ENCODE measurements around the gene TMEM183A.
"Not testable (repeated sequence)": the region's sequence is repeated elsewhere in the genome, so short reads cannot be mapped to it uniquely, and the experiment has no call there.

Gene TMEM183A

GRCh38 chr1:203017692-203018091 lies 10.5 kb downstream of the TMEM183A start:
- no CpG with 5 or more reads among the region's 6 CpGs for WGBS, 2 donors (ENCODE audit: extremely low coverage in 2 of 2, insufficient read length in 2 of 2, insufficient replicate concordance in 1 of 2)
- H4K91ac ChIP-seq (ENCODE audit: low read depth, low read length, poor library complexity), result no peak overlapping the region
- no peak overlapping the region for H3K23ac ChIP-seq (ENCODE audit: low read depth, low read length, poor library complexity)
- no peak overlapping the region for H2BK15ac ChIP-seq (ENCODE audit: low read length)
- H2BK120ac ChIP-seq (ENCODE audit: low read depth, low read length), result no peak overlapping the region
- H3K27me3 ChIP-seq (ENCODE audit: control insufficient read depth in 3 of 3, insufficient read depth in 3 of 3, low read depth in 1 of 3, low read length in 3 of 3), result no peaks in the 10 kb centered on the region
- H3K4me1 ChIP-seq (ENCODE audit: control insufficient read depth in 2 of 2, insufficient read depth in 1 of 2, low read depth in 1 of 2, low read length in 2 of 2), result no peaks in the 10 kb centered on the region
- H2AFZ ChIP-seq (ENCODE audit: low read length), result no peak overlapping the region
- no peaks in the 10 kb centered on the region for H3K9me3 ChIP-seq (replicated peaks in 1 of 2; ENCODE audit: control insufficient read depth in 2 of 2, insufficient read depth in 1 of 2, low read depth in 1 of 2, low read length in 2 of 2)
- DNase-seq (ENCODE audit: low spot score), result no peak
- no peak overlapping the region for H4K8ac ChIP-seq (ENCODE audit: low read depth, low read length)
- no peak overlapping the region for H3K4me3 ChIP-seq (ENCODE audit: low read length in 2 of 2)
- no peak overlapping the region for H2AK5ac ChIP-seq (ENCODE audit: low read depth, low read length)
- H2BK12ac ChIP-seq (ENCODE audit: low read length), result no peak overlapping the region
- no peak overlapping the region for H3K4me2 ChIP-seq (ENCODE audit: insufficient read depth, low read length, poor library complexity, severe bottlenecking)
- H3K14ac ChIP-seq (ENCODE audit: low read length), result no peak overlapping the region
- no peak overlapping the region for H3K27ac ChIP-seq (replicated peaks; ENCODE audit: low read length)
- peaks cover 36 to 99% of the 10 kb centered on the region in 2 donors for H3K36me3 ChIP-seq (replicated peaks in 1 of 2; ENCODE audit: control insufficient read depth in 2 of 2, insufficient read depth in 2 of 2, low read length in 2 of 2)
- no peak overlapping the region for H3K9ac ChIP-seq (ENCODE audit: low read depth, low read length, poor library complexity)
- H3K18ac ChIP-seq (ENCODE audit: low read length), result no peak overlapping the region
- H2BK5ac ChIP-seq (ENCODE audit: low read length), result no peak overlapping the region
- H3K79me1 ChIP-seq (ENCODE audit: low read depth, low read length), result peaks cover 4% of the 10 kb centered on the region
- no peak overlapping the region for H3K4ac ChIP-seq (ENCODE audit: low read length)

GRCh38 chr1:203022855-203023254 lies 15.7 kb downstream of the TMEM183A start:
- not testable (repeated sequence) for H2BK12ac ChIP-seq (ENCODE audit: low read length); DNase-seq (ENCODE audit: low spot score); H3K4me3 ChIP-seq (ENCODE audit: low read length in 2 of 2); H3K9me3 ChIP-seq (replicated peaks in 1 of 2; ENCODE audit: control insufficient read depth in 2 of 2, insufficient read depth in 1 of 2, low read depth in 1 of 2, low read length in 2 of 2); H3K27ac ChIP-seq (replicated peaks; ENCODE audit: low read length); H2BK5ac ChIP-seq (ENCODE audit: low read length); H4K8ac ChIP-seq (ENCODE audit: low read depth, low read length); H3K4me1 ChIP-seq (ENCODE audit: control insufficient read depth in 2 of 2, insufficient read depth in 1 of 2, low read depth in 1 of 2, low read length in 2 of 2); H2BK120ac ChIP-seq (ENCODE audit: low read depth, low read length); H3K9ac ChIP-seq (ENCODE audit: low read depth, low read length, poor library complexity); H3K23ac ChIP-seq (ENCODE audit: low read depth, low read length, poor library complexity); H2BK15ac ChIP-seq (ENCODE audit: low read length); H2AFZ ChIP-seq (ENCODE audit: low read length); H3K18ac ChIP-seq (ENCODE audit: low read length); H3K4me2 ChIP-seq (ENCODE audit: insufficient read depth, low read length, poor library complexity, severe bottlenecking); H2AK5ac ChIP-seq (ENCODE audit: low read depth, low read length); H3K14ac ChIP-seq (ENCODE audit: low read length); H3K79me1 ChIP-seq (ENCODE audit: low read depth, low read length); H3K4ac ChIP-seq (ENCODE audit: low read length); H4K91ac ChIP-seq (ENCODE audit: low read depth, low read length, poor library complexity)
- H3K36me3 ChIP-seq (replicated peaks in 1 of 2; ENCODE audit: control insufficient read depth in 2 of 2, insufficient read depth in 2 of 2, low read length in 2 of 2), result peaks cover 20 to 74% of the 10 kb centered on the region in 2 donors
- no CpG with 5 or more reads among the region's 10 CpGs for WGBS, 2 donors (ENCODE audit: extremely low coverage in 2 of 2, insufficient read length in 2 of 2, insufficient replicate concordance in 1 of 2)
- H3K27me3 ChIP-seq (ENCODE audit: control insufficient read depth in 3 of 3, insufficient read depth in 3 of 3, low read depth in 1 of 3, low read length in 3 of 3), result peaks cover 0 to 15% (median 15%) of the 10 kb centered on the region in 3 experiments

GRCh38 chr1:203025686-203026030 lies 18.5 kb downstream of the TMEM183A start:
- H3K9ac ChIP-seq (ENCODE audit: low read depth, low read length, poor library complexity), result no peak overlapping the region
- peak overlapping the region; percentile 93 for H2AFZ ChIP-seq (ENCODE audit: low read length)
- H2BK12ac ChIP-seq (ENCODE audit: low read length), result no peak overlapping the region

GRCh38 chr1:203026031-203026665 lies 19.0 kb downstream of the TMEM183A start, which contains the start of gene PPFIA4:
Gene PPFIA4, plus strand, starts transcription at chr1:203026491. Its CDS starts 12,518 bp downstream, at chr1:203039009.
- no peak within 1 kb of the TSS for H3K27ac ChIP-seq (replicated peaks; ENCODE audit: low read length)
- no CpG with 5 or more reads among the region's 52 CpGs for WGBS, 2 donors (ENCODE audit: extremely low coverage in 2 of 2, insufficient read length in 2 of 2, insufficient replicate concordance in 1 of 2)
- DNase-seq (ENCODE audit: low spot score), result peak; percentile 82

More at GRCh38 chr1:203025686-203026030, 18.5 kb downstream of the TMEM183A start:
- Histone ChIP-seq H3K4me3 (ENCODE audit: low read length in 2 of 2) (no peak overlapping the region), H3K27me3 (ENCODE audit: control insufficient read depth in 3 of 3, insufficient read depth in 3 of 3, low read depth in 1 of 3, low read length in 3 of 3) (peaks cover 0 to 43% (median 21%) of the 10 kb centered on the region in 3 experiments), H2BK120ac (ENCODE audit: low read depth, low read length) (no peak overlapping the region), H3K18ac (ENCODE audit: low read length) (no peak overlapping the region), H3K27ac (replicated peaks; ENCODE audit: low read length) (no peak overlapping the region), H3K23ac (ENCODE audit: low read depth, low read length, poor library complexity) (no peak overlapping the region), H3K4me1 (ENCODE audit: control insufficient read depth in 2 of 2, insufficient read depth in 1 of 2, low read depth in 1 of 2, low read length in 2 of 2) (peaks cover 3 to 4% of the 10 kb centered on the region in 2 donors), H2BK5ac (ENCODE audit: low read length) (no peak overlapping the region), H3K4ac (ENCODE audit: low read length) (no peak overlapping the region), H4K8ac (ENCODE audit: low read depth, low read length) (no peak overlapping the region), H3K79me1 (ENCODE audit: low read depth, low read length) (no peaks in the 10 kb centered on the region), H3K4me2 (ENCODE audit: insufficient read depth, low read length, poor library complexity, severe bottlenecking) (no peak overlapping the region), H2BK15ac (ENCODE audit: low read length) (no peak overlapping the region), H3K36me3 (replicated peaks in 1 of 2; ENCODE audit: control insufficient read depth in 2 of 2, insufficient read depth in 2 of 2, low read length in 2 of 2) (peaks cover 9 to 46% of the 10 kb centered on the region in 2 donors), H3K9me3 (replicated peaks in 1 of 2; ENCODE audit: control insufficient read depth in 2 of 2, insufficient read depth in 1 of 2, low read depth in 1 of 2, low read length in 2 of 2) (peaks cover 0 to 8% of the 10 kb centered on the region in 2 donors), H2AK5ac (ENCODE audit: low read depth, low read length) (no peak overlapping the region), H3K14ac (ENCODE audit: low read length) (no peak overlapping the region), H4K91ac (ENCODE audit: low read depth, low read length, poor library complexity) (no peak overlapping the region)
- no peak for DNase-seq (ENCODE audit: low spot score)

More at GRCh38 chr1:203026031-203026665, 19.0 kb downstream of the TMEM183A start, which contains the start of gene PPFIA4:
- H2BK5ac ChIP-seq (ENCODE audit: low read length), result peak within 1 kb of the TSS; percentile 27
- peak within 1 kb of the TSS; percentile 40 for H2AK5ac ChIP-seq (ENCODE audit: low read depth, low read length)
- peak within 1 kb of the TSS; percentile 93 for H2AFZ ChIP-seq (ENCODE audit: low read length)
- H4K8ac ChIP-seq (ENCODE audit: low read depth, low read length), result peak within 1 kb of the TSS; percentile 87
- peak within 1 kb of the TSS; percentile 42 for H2BK12ac ChIP-seq (ENCODE audit: low read length)
- peak within 1 kb of the TSS; percentile 97 for H3K18ac ChIP-seq (ENCODE audit: low read length)
- peak within 1 kb of the TSS; percentile 91 for H3K9ac ChIP-seq (ENCODE audit: low read depth, low read length, poor library complexity)
- peak within 1 kb of the TSS; percentile 12 for H3K23ac ChIP-seq (ENCODE audit: low read depth, low read length, poor library complexity)
- H3K4me3 ChIP-seq (ENCODE audit: low read length in 2 of 2), result peak within 1 kb of the TSS; percentile 39 to 81
- H3K4ac ChIP-seq (ENCODE audit: low read length), result peak within 1 kb of the TSS; percentile 69
- peak within 1 kb of the TSS; percentile 98 for H3K4me2 ChIP-seq (ENCODE audit: insufficient read depth, low read length, poor library complexity, severe bottlenecking)
- peaks cover 3 to 4% of the 10 kb centered on the region in 2 donors for H3K4me1 ChIP-seq (ENCODE audit: control insufficient read depth in 2 of 2, insufficient read depth in 1 of 2, low read depth in 1 of 2, low read length in 2 of 2)
- H3K27me3 ChIP-seq (ENCODE audit: control insufficient read depth in 3 of 3, insufficient read depth in 3 of 3, low read depth in 1 of 3, low read length in 3 of 3), result peaks cover 0 to 48% (median 21%) of the 10 kb centered on the region in 3 experiments
- peak within 1 kb of the TSS; percentile 51 for H3K14ac ChIP-seq (ENCODE audit: low read length)
- peaks cover 6 to 41% of the 10 kb centered on the region in 2 donors for H3K36me3 ChIP-seq (replicated peaks in 1 of 2; ENCODE audit: control insufficient read depth in 2 of 2, insufficient read depth in 2 of 2, low read length in 2 of 2)
- H2BK15ac ChIP-seq (ENCODE audit: low read length), result peak within 1 kb of the TSS; percentile 41
- H4K91ac ChIP-seq (ENCODE audit: low read depth, low read length, poor library complexity), result no peak within 1 kb of the TSS
- no peaks in the 10 kb centered on the region for H3K79me1 ChIP-seq (ENCODE audit: low read depth, low read length)
- H2BK120ac ChIP-seq (ENCODE audit: low read depth, low read length), result no peak within 1 kb of the TSS
- peaks cover 0 to 8% of the 10 kb centered on the region in 2 donors for H3K9me3 ChIP-seq (replicated peaks in 1 of 2; ENCODE audit: control insufficient read depth in 2 of 2, insufficient read depth in 1 of 2, low read depth in 1 of 2, low read length in 2 of 2)

Data from neuronal stem cell (in vitro differentiated cells).